SK-N-SH (cell line): ENCODE results near the gene MNX1. TPM values are rescaled to one million over a fixed set of nuclear protein-coding genes. Genes with fewer than 3 reads are reported as not detected.
A peak's percentile ranks its signal among the peaks of the same experiment; 100 is the strongest.

Source experiments
- CTCF ChIA-PET: fragments of 300-600, 350-600 bp; formaldehyde crosslinking; extraction: SDS; loops from one replicate; lab custom pipeline; 2021; lab: Yijun Ruan, JAX
- POLR2A ChIA-PET: fragments of 350-600 bp; sonication (Branson Sonifier 250); formaldehyde crosslinking; extraction: SDS; loops from one replicate; lab custom pipeline; 2020; ENCODE audit warnings: antibody characterized with exemption, inconsistent platforms; lab: Yijun Ruan, JAX
- DNase-seq: peaks from one replicate; pipeline ENCODE4 v3.0.0; 2012
- H2AFZ ChIP-seq: fragments of 200-600 bp; sonication (generic); 2 replicates; pipeline ENCODE4 v1.8.1; 2016; ENCODE audit warnings: antibody characterized with exemption, mild to moderate bottlenecking, low read depth
- H3F3A ChIP-seq: fragments of 200-600 bp; sonication (generic); replicated peaks from 2 replicates; pipeline ENCODE3; 2016; ENCODE audit warnings: antibody characterized with exemption, mild to moderate bottlenecking; ENCODE audit not compliant: insufficient read depth
- H3K27ac ChIP-seq, 2 experiments: fragments of 200-500 bp in 1 of 2; fragments of 200-600 bp in 1 of 2; sonication (Bioruptor generic) in 1 of 2; sonication (generic), shearing (Covaris generic) in 1 of 2; 2 replicates each; pipeline versions ENCODE4 v1.5.1 to v1.6.1; 2014 to 2016; ENCODE audit warnings: low read depth in 2 of 2, inconsistent platforms in 1 of 2, low read length in 1 of 2, mild to moderate bottlenecking in 1 of 2, mixed read lengths in 1 of 2
- H3K27me3 ChIP-seq: fragments of 200-600 bp; sonication (generic), shearing (Covaris generic); 2 replicates; pipeline ENCODE4 v1.6.1; 2016; ENCODE audit warnings: mixed run types; ENCODE audit not compliant: insufficient read depth
- H3K36me3 ChIP-seq, 2 experiments: fragments of 200-500 bp in 1 of 2; fragments of 200-600 bp in 1 of 2; sonication (Bioruptor generic) in 1 of 2; sonication (generic) in 1 of 2; replicated peaks in 1 of 2; 2 replicates each; pipeline versions ENCODE3 to v1.5.1; 2014 to 2016; ENCODE audit warnings: low read length in 1 of 2, mild to moderate bottlenecking in 1 of 2; ENCODE audit not compliant: insufficient read depth in 2 of 2, control insufficient read depth in 1 of 2
- H3K4me1 ChIP-seq, 2 experiments: fragments of 200-500 bp in 1 of 2; fragments of 200-600 bp in 1 of 2; sonication (Bioruptor generic) in 1 of 2; sonication (generic), shearing (Covaris generic) in 1 of 2; 2 replicates each; pipeline versions ENCODE4 v1.5.1 to v1.6.1; 2014 to 2016; ENCODE audit warnings: low read depth in 1 of 2, low read length in 1 of 2, mixed run types in 1 of 2; ENCODE audit not compliant: insufficient read depth in 2 of 2, control insufficient read depth in 1 of 2
- H3K4me2 ChIP-seq: fragments of 200-600 bp; sonication (generic), shearing (Covaris generic); 2 replicates; pipeline ENCODE4 v1.6.1; 2017; ENCODE audit warnings: mixed run types
- H3K4me3 ChIP-seq, 2 experiments: fragments of 200-500 bp in 1 of 2; fragments of 200-600 bp in 1 of 2; sonication (Bioruptor generic) in 1 of 2; sonication (generic), shearing (Covaris generic) in 1 of 2; 2 replicates each; pipeline versions ENCODE4 v1.5.1 to v1.8.1; 2014 to 2016; ENCODE audit warnings: low read depth in 2 of 2, inconsistent platforms in 1 of 2, low read length in 1 of 2, mild to moderate bottlenecking in 1 of 2, mixed read lengths in 1 of 2, moderate library complexity in 1 of 2
- H3K79me2 ChIP-seq: fragments of 200-600 bp; sonication (generic); 2 replicates; pipeline ENCODE4 v1.8.1; 2017; ENCODE audit warnings: mild to moderate bottlenecking; ENCODE audit not compliant: insufficient read depth
- H3K9ac ChIP-seq: fragments of 200-600 bp; sonication (generic); 2 replicates; pipeline ENCODE4 v1.6.1; 2017; ENCODE audit warnings: mixed run types
- H3K9me2 ChIP-seq: fragments of 200-600 bp; sonication (generic); 2 replicates; pipeline ENCODE4 v1.6.1; 2017; ENCODE audit warnings: mixed run types
- H3K9me3 ChIP-seq: fragments of 200-600 bp; sonication (generic); 2 replicates; pipeline ENCODE4 v1.6.1; 2017; ENCODE audit warnings: mixed run types, mild to moderate bottlenecking, moderate library complexity
- H4K20me1 ChIP-seq: fragments of 200-600 bp; sonication (generic); 2 replicates; pipeline ENCODE4 v1.6.1; 2017; ENCODE audit warnings: mild to moderate bottlenecking, mixed run types; ENCODE audit not compliant: insufficient read depth
- ELF1 ChIP-seq: IDR thresholded peaks from 2 replicates; pipeline ENCODE4 v1.4.0; 2012
- EZH2phosphoT487 ChIP-seq: fragments of 200-600 bp; sonication (generic); IDR thresholded peaks from 2 replicates; pipeline ENCODE4 v1.6.1; 2017; ENCODE audit warnings: low read depth, mixed run types, mild to moderate bottlenecking, antibody characterized with exemption, moderate library complexity, borderline replicate concordance
- FOXM1 ChIP-seq: IDR thresholded peaks from 2 replicates; pipeline ENCODE4 v1.4.0; 2012; ENCODE audit warnings: low read depth, mild to moderate bottlenecking
- GATA2 ChIP-seq: sonication (generic); formaldehyde crosslinking; IDR thresholded peaks from 2 replicates; pipeline ENCODE4 v1.5.0; 2020; ENCODE audit warnings: mild to moderate bottlenecking, missing genetic modification reagents
- NRF1 ChIP-seq: IDR thresholded peaks from 2 replicates; pipeline ENCODE4 v1.6.1; 2012; ENCODE audit warnings: low read depth, mild to moderate bottlenecking, low read length
- RAD21 ChIP-seq: IDR thresholded peaks from 2 replicates; pipeline ENCODE4 v1.6.1; 2012; ENCODE audit warnings: mild to moderate bottlenecking, low read length
- RCOR1 ChIP-seq: fragments of 150-350 bp; IDR thresholded peaks from 2 replicates; pipeline ENCODE4 v1.6.1; 2017; ENCODE audit warnings: antibody characterized with exemption, low read length
- RXRA ChIP-seq: IDR thresholded peaks from 2 replicates; pipeline ENCODE4 v1.4.0; 2012; ENCODE audit warnings: low read depth, mild to moderate bottlenecking, borderline replicate concordance
- SMC3 ChIP-seq: IDR thresholded peaks from 2 replicates; pipeline ENCODE4 v1.6.1; 2012; ENCODE audit warnings: low read depth, low read length, improper control_type of control experiment
- TAF1 ChIP-seq: IDR thresholded peaks from 2 replicates; pipeline ENCODE4 v1.6.1; 2012; ENCODE audit warnings: low read depth, mild to moderate bottlenecking, low read length, moderate library complexity, borderline replicate concordance
- TCF12 ChIP-seq: IDR thresholded peaks from 2 replicates; pipeline ENCODE4 v1.4.0; 2012
- WGBS: methylation state at CpG from one replicate; pipeline ENCODE4 v1.1.6; 2017; ENCODE audit warnings: low lambda C conversion rate; 5-methylcytosine and 5-hydroxymethylcytosine counted together
- polyA plus RNA-seq, 3 experiments: library from polyadenylated mRNA; depleted of rRNA; stranded (reverse); fragments of >200 nt; gene quantifications; 2 replicates each; pipeline ENCODE4 v1.2.3, GENCODE V29; 2012
- TF ChIP-seq, protein P1 (sequence below): fragments of 150-350 bp; IDR thresholded peaks from 2 replicates; pipeline ENCODE4 v1.6.1; 2017; ENCODE audit warnings: antibody characterized with exemption, low read length, low read depth, borderline replicate concordance
- TF ChIP-seq, protein P2 (sequence below): IDR thresholded peaks from 2 replicates; pipeline ENCODE4 v1.4.0; 2012; ENCODE audit warnings: low read depth, borderline replicate concordance

The MNX1 gene
- polyA plus RNA-seq, 1 of the 3 experiments (the other 2 are of a cell fraction), result not detected

DNA sequence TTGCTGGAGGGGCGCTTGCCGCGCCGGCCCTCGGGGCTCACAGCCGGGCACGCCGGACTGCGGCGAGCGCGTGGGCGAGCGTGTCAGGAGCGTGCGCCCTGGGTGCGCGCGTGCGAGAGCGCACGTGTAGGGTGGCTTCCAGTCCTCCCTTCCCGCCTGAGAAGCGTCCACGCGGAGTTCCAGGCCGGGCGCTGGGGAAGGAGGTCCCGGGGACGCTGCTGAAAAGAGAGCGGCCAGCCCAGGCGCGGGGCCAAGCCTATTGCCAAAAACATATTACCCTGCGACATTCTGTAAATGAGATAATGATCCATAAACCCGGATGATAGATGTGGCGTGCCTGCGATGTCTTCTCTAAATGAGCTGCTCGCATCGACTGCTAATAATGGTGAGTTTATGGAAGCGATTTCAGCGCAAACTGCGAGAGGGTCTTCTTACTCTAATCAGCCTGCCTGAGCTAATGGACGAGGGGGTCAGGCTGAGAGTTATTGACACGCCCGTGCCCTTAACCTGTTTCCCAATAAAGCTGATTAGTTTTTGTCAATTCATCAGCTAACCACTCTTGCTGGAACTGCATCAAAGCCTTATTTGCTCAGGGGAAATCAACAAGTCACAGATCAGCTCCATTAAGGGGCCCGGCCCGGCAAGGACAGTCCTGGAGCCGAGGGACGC, 8.0 kb upstream of the MNX1 start:
- Histone ChIP-seq H3K4me3 (no peak overlapping the region), H4K20me1 (peaks cover 5% of the 10 kb centered on the region), H3K9me2 (no peaks in the 10 kb centered on the region), H3F3A (peaks cover 4% of the 10 kb centered on the region), H3K9ac (no peak overlapping the region), H3K4me2 (no peak overlapping the region), H3K9me3 (no peaks in the 10 kb centered on the region), H3K27me3 (peaks cover 100% of the 10 kb centered on the region), H3K27ac (no peak overlapping the region), H3K4me1 (no peaks in the 10 kb centered on the region; a peak in 1 of 4 replicates), H3K36me3 (no peaks in the 10 kb centered on the region), H2AFZ (no peak overlapping the region), H3K79me2 (no peaks in the 10 kb centered on the region)
- peak; percentile 53 for DNase-seq
- TF ChIP-seq EZH2phosphoT487 (peak; percentile 39; the same call in 1 of the 2 replicates), RCOR1 (no peak)
- CTCF ChIA-PET, result interaction anchor here (1.7 to 2.2 kb wide), 2 partner anchors 69 to 206 kb away, joined by 4 to 6 read pairs; partner anchors contain the start of gene NOM1
- 12% methylated on average over 29 of the region's 49 CpGs for WGBS
- POLR2A ChIA-PET, result no interaction called here

DNA sequence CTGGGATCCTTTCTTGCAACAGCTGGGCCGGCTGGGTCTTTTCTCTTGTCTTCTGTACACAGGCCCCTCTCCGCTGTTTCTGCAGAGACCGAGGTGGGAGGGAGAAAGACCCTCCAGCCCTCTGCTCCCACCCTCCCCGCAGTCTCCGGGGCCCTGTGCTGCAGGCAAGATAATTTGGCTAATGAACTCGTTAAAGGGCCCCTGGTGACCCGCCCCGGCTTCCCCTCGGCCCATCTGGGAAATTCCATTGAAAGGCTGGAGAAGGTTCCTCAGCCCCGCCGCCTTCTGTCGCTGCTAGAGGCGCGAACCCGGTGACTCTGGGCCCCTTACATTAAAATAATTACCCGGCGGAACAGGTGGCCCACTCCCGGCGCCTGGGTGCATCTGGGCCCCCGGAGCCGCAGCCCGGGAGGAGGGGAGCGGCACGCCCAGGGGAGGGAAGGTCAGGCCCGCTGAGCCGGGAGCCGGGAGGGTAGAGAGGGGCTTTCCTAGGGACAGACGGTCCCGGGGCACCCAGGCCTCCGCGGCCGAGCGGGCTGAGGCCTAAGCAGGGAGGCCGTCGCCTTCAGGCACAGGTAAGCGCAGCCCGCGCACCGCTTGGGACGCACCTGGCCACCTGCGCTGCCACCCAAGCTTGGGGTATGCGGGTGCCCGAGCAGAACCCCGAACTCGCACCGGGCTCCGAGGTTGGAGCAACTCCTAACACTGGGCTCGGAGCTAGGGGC, 7.3 kb upstream of the MNX1 start:
- peak; percentile 46 for DNase-seq
- no peaks in the 10 kb centered on the region for H3K79me2 ChIP-seq
- H3K9me3 ChIP-seq, result no peaks in the 10 kb centered on the region
- H3K27me3 ChIP-seq, result peaks cover 100% of the 10 kb centered on the region
- POLR2A ChIA-PET, result no interaction called here
- no peaks in the 10 kb centered on the region for H3F3A ChIP-seq
- no peaks in the 10 kb centered on the region for H3K9me2 ChIP-seq
- H4K20me1 ChIP-seq, result peaks cover 10% of the 10 kb centered on the region
- H3K4me1 ChIP-seq, result no peaks in the 10 kb centered on the region; a peak in 1 of 4 replicates
- no peak overlapping the region for H3K4me3 ChIP-seq
- H3K27ac ChIP-seq, result no peak overlapping the region
- no peak overlapping the region for H2AFZ ChIP-seq
- H3K9ac ChIP-seq, result no peak overlapping the region
- WGBS, result 12% methylated on average over 32 of the region's 48 CpGs
- CTCF ChIA-PET, result interaction anchor here (1.7 to 2.2 kb wide), 2 partner anchors 68 to 207 kb away, joined by 4 to 6 read pairs; partner anchors contain the start of gene NOM1
- H3K4me2 ChIP-seq, result no peak overlapping the region
- TF ChIP-seq TCF12 (no peak), FOXM1 (no peak), RAD21 (no peak), GATA2 (CRISPR knock-in tag) (no peak), RXRA (no peak), SMC3 (no peak), NRF1 (no peak), ELF1 (no peak), TAF1 (no peak)
- TF ChIP-seq, protein P1, sequence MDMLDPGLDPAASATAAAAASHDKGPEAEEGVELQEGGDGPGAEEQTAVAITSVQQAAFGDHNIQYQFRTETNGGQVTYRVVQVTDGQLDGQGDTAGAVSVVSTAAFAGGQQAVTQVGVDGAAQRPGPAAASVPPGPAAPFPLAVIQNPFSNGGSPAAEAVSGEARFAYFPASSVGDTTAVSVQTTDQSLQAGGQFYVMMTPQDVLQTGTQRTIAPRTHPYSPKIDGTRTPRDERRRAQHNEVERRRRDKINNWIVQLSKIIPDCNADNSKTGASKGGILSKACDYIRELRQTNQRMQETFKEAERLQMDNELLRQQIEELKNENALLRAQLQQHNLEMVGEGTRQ, result no peak
- TF ChIP-seq, protein P2, sequence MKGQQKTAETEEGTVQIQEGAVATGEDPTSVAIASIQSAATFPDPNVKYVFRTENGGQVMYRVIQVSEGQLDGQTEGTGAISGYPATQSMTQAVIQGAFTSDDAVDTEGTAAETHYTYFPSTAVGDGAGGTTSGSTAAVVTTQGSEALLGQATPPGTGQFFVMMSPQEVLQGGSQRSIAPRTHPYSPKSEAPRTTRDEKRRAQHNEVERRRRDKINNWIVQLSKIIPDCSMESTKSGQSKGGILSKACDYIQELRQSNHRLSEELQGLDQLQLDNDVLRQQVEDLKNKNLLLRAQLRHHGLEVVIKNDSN, result no peak
- H3K36me3 ChIP-seq, result no peaks in the 10 kb centered on the region
